GM12872 (cell line): ENCODE measurements around the gene ARMCX2.

Experiments used
- TF ChIP-seq, protein P1 (sequence below): IDR thresholded peaks from 3 replicates; pipeline ENCODE4 v1.5.1; 2011; ENCODE audit warnings: low read depth, mild to moderate bottlenecking, low read length, moderate library complexity; ENCODE audit not compliant: insufficient read depth

ARMCX2 gene

GRCh38 chrX:101642093-101642492, 17.6 kb downstream of the ARMCX2 start:
- TF ChIP-seq, protein P1, sequence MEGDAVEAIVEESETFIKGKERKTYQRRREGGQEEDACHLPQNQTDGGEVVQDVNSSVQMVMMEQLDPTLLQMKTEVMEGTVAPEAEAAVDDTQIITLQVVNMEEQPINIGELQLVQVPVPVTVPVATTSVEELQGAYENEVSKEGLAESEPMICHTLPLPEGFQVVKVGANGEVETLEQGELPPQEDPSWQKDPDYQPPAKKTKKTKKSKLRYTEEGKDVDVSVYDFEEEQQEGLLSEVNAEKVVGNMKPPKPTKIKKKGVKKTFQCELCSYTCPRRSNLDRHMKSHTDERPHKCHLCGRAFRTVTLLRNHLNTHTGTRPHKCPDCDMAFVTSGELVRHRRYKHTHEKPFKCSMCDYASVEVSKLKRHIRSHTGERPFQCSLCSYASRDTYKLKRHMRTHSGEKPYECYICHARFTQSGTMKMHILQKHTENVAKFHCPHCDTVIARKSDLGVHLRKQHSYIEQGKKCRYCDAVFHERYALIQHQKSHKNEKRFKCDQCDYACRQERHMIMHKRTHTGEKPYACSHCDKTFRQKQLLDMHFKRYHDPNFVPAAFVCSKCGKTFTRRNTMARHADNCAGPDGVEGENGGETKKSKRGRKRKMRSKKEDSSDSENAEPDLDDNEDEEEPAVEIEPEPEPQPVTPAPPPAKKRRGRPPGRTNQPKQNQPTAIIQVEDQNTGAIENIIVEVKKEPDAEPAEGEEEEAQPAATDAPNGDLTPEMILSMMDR = no peak

DNA sequence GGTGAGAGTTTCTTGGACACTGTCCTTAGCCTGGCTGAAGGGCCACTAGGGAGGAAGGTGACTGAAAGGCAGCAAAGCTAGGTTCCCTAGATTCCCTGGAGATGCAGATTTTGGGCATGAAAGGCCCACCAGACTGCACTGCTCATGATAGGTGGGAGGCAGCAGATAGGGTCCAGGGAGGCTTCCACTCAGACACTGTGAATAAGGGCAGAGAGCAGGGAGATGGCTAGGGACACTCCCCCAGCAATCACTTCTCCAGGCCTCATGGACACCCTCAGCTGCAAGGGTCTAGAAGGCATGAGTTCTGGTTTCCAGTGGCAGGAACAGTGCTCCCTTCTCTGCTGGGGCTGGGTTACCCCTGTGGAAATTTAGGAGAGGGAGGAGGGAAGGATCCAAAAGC, 20.1 kb downstream of the ARMCX2 start:
- TF ChIP-seq, protein P1 = no peak

- TF ChIP-seq, protein P1 = no peak
Observed at GRCh38 chrX:101619364-101619763, 40.3 kb downstream of the ARMCX2 start.

- TF ChIP-seq, protein P1 = peak; percentile 29; the same call in 2 of the 3 replicates
Observed at GRCh38 chrX:101617211-101618191, 42.1 kb downstream of the ARMCX2 start, which contains the start of gene ARMCX6. Gene ARMCX6 (minus strand): TSS chrX:101618000. CDS start chrX:101616620, 1,380 bp downstream.

DNA sequence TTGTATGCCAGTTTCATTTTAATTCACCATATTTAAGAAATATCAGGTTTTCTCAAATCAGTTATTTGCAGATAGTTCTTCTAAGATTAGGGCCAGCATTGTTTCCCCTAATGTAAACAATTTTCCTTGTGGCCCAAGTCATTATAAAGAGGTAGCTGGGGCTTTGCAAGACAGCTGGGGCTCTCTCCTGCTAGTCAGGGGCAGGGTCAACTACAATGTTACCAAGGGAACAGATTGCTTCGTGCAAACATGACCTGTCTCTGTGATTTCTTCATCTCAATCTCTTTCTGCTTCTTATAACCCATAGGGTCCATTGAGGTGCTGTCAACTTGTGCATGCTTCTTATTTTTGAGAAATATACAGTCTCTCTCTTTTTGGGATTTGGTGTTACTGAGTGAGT, 53.9 kb downstream of the ARMCX2 start:
- TF ChIP-seq, protein P1 = no peak
